ENCODE results near the gene CDH2.

CDH2 gene

GRCh38 chr18:28113271-28114029 is 63.5 kb downstream of the CDH2 start:
- H3K79me2 ChIP-seq (ENCODE audit: insufficient read depth, low read length): no peaks in the 10 kb centered on the region
- no peaks in the 10 kb centered on the region for H4K20me1 ChIP-seq (ENCODE audit: low read depth, low read length)
- no peak overlapping the region for H3K9ac ChIP-seq (ENCODE audit: low read length)
- no peak overlapping the region for H3K4me2 ChIP-seq (ENCODE audit: low read depth, low read length, poor library complexity, severe bottlenecking)
- no peaks in the 10 kb centered on the region for H3K36me3 ChIP-seq (ENCODE audit: low read length)
- no peaks in the 10 kb centered on the region for H3K27me3 ChIP-seq (ENCODE audit: low read length)
- no peak overlapping the region for H3K4me3 ChIP-seq (ENCODE audit: insufficient read depth, low read length, poor library complexity, severe bottlenecking)
- H3F3A ChIP-seq (ENCODE audit: insufficient read depth): no peaks in the 10 kb centered on the region
- H3K9me3 ChIP-seq (ENCODE audit: insufficient read depth, low read length): no peaks in the 10 kb centered on the region
- no peak overlapping the region for H2AFZ ChIP-seq (ENCODE audit: low read depth, low read length, severe bottlenecking)
- H3K9me2 ChIP-seq (replicated peaks; ENCODE audit: insufficient read depth, low read length): no peaks in the 10 kb centered on the region
- no peak overlapping the region for H3K27ac ChIP-seq (ENCODE audit: low read depth, low read length)
- TF ChIP-seq CTCF (IDR thresholded peaks at IDR 0.05; ENCODE audit: insufficient read depth, low read length, poor library complexity, severe bottlenecking) (no peak), EZH2phosphoT487 (conservative IDR thresholded peaks at IDR 0.05; ENCODE audit: low read length) (no peak)

GRCh38 chr18:28112056-28112470 is 64.9 kb downstream of the CDH2 start:
- Histone ChIP-seq H3K9me3 (ENCODE audit: insufficient read depth, low read length) (no peaks in the 10 kb centered on the region), H3K27me3 (ENCODE audit: low read length) (no peaks in the 10 kb centered on the region), H3K36me3 (ENCODE audit: low read length) (no peaks in the 10 kb centered on the region), H4K20me1 (ENCODE audit: low read depth, low read length) (no peaks in the 10 kb centered on the region), H3K9ac (ENCODE audit: low read length) (no peak overlapping the region), H3K9me2 (replicated peaks; ENCODE audit: insufficient read depth, low read length) (no peaks in the 10 kb centered on the region), H3K4me3 (ENCODE audit: insufficient read depth, low read length, poor library complexity, severe bottlenecking) (no peak overlapping the region), H3F3A (ENCODE audit: insufficient read depth) (no peaks in the 10 kb centered on the region), H3K4me2 (ENCODE audit: low read depth, low read length, poor library complexity, severe bottlenecking) (no peak overlapping the region), H3K27ac (ENCODE audit: low read depth, low read length) (no peak overlapping the region), H2AFZ (ENCODE audit: low read depth, low read length, severe bottlenecking) (no peak overlapping the region), H3K79me2 (ENCODE audit: insufficient read depth, low read length) (no peaks in the 10 kb centered on the region)
- no peak for TF ChIP-seq CTCF (IDR thresholded peaks at IDR 0.05; ENCODE audit: insufficient read depth, low read length, poor library complexity, severe bottlenecking)
- no peak for TF ChIP-seq EZH2phosphoT487 (conservative IDR thresholded peaks at IDR 0.05; ENCODE audit: low read length)

GRCh38 chr18:28110924-28111323 is 66.0 kb downstream of the CDH2 start:
- Histone ChIP-seq H3K4me2 (ENCODE audit: low read depth, low read length, poor library complexity, severe bottlenecking) (no peak overlapping the region), H2AFZ (ENCODE audit: low read depth, low read length, severe bottlenecking) (no peak overlapping the region), H3F3A (ENCODE audit: insufficient read depth) (no peaks in the 10 kb centered on the region), H3K9ac (ENCODE audit: low read length) (no peak overlapping the region), H3K79me2 (ENCODE audit: insufficient read depth, low read length) (no peaks in the 10 kb centered on the region), H3K9me2 (replicated peaks; ENCODE audit: insufficient read depth, low read length) (no peaks in the 10 kb centered on the region), H3K36me3 (ENCODE audit: low read length) (no peaks in the 10 kb centered on the region), H3K9me3 (ENCODE audit: insufficient read depth, low read length) (no peaks in the 10 kb centered on the region), H3K27ac (ENCODE audit: low read depth, low read length) (no peak overlapping the region), H4K20me1 (ENCODE audit: low read depth, low read length) (no peaks in the 10 kb centered on the region), H3K4me3 (ENCODE audit: insufficient read depth, low read length, poor library complexity, severe bottlenecking) (no peak overlapping the region), H3K27me3 (ENCODE audit: low read length) (no peaks in the 10 kb centered on the region)
- TF ChIP-seq CTCF (IDR thresholded peaks at IDR 0.05; ENCODE audit: insufficient read depth, low read length, poor library complexity, severe bottlenecking) (no peak), EZH2phosphoT487 (conservative IDR thresholded peaks at IDR 0.05; ENCODE audit: low read length) (no peak)
